ENCODE data around the gene THOC7.

Gene THOC7

DNA sequence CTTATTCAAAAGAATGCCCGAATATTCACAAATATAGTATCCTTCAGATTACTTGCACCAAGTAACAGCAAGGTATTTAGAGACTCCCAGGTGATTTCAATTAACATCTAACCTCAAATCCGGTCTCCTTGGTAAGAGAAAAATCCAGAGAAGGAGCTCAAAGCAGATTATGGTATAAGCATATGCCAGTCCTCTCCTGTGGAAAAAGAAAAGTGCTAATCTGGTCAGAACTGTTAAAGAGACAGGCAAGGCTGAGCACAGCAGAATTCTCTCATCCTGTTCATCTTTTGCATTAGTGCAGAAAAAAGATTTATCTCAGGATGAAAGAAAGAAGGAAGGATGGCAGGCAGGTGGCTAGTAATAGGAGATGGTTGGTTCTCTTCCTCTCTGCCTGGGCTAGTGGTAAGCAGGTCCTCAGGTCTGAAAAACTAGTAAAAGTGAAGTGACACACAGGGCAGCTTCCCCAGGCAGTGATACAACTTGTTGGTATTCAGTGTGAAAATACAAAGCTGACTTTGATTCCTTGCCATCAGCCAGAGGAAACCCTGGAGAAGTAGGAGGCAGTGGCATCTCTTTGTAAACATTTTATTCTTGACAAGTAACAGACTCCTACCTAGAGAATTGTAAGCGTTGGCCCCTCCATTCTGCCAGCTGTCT, 14.3 kb upstream of the THOC7 start:
- no peak for DNase-seq

DNA sequence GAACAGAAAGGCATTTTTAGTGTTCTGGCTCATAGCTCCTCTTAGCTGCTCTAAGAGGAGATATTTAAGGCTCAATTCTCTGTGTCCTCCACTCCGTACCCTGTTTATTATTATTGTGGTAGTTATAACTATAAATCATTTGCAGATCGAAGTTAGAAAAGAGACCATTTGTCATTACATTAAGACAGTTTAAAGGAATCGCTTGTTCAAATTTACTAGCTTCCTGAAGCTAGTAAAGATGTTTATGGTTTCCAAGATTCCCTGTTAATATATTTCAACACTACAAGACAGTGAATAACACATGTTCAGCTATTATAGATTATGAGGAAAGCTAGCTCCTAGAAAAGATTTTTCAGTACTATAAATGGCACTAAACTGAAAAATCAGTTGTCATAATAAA, 12.7 kb upstream of the THOC7 start:
- DNase-seq: no peak

- DNase-seq: no peak
Observed at GRCh38 chr3:63875510-63875909, 11.9 kb upstream of the THOC7 start.

GRCh38 chr3:63874769-63875168, 11.2 kb upstream of the THOC7 start:
- DNase-seq: no peak

GRCh38 chr3:63872135-63872924, 8.7 kb upstream of the THOC7 start:
- DNase-seq: no peak

DNA sequence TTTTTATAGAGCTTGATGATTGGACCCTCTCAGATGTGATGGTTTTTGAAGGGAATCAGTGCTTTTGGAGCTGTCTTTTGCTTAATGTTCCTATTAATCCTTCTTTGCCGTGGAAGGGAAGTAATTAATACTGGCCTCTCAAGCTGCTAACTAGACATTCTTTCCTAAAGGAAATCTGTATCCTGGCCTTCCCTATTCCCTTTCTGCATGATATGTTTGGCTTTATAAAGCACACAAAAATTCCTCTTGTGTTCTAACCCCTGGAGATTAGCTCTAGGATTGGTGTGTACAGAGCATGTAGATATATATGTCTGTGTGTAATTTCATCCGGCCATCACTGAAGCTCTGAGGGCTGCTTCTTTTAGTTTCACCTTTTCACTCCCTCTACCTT, 7.0 kb upstream of the THOC7 start:
- DNase-seq: no peak

DNA sequence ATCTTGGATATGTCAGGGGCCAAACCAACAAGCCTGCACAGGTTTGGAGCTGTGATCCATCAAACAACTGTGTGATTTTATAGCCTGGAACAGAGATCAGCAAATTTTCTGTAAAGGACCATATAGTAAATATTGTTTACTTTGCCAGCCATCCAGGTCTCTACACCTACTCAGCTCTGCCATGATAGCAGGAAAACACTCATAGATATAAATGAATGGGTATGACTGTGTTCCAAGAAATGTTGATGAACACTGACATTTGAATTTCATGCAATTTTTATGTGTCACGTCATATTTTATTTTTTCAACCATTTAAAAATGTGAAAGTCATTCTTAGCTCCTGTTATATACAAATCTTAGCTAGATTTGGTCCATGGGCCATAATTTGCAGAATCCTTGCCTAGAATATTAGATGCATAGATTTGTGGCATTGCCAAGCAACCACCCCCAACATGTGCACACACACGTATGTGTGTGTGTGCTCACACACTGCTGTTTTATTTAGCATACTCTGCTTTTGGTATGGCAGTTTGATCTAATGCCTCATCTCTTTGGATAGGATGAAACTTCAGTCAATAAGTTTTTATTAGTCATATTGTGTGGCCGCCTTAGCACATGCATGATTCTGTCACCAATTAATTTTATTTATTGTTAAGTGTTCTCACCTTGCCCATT, 6.5 kb upstream of the THOC7 start:
- no peak for DNase-seq

DNA sequence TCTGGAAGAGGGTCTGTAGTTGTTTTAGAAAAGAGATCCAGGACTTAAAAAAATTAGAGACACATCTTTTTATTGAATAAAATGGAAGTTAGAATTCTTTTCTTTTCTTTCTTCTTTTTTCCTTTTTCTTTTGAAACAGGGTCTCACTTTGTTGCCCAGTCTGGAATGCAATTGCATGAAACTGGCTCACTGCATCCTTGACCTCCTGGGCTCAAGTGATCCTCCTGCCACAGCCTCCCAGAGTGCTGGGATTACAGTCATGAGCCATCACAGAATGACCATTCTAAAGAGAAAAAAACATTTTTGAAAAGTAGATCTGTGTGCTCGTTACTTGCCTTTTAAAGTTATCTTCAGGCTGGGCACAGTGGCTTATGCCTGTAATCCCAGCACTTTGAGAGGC, 3.6 kb upstream of the THOC7 start:
- DNase-seq: no peak

GRCh38 chr3:63864965-63865327, 1.3 kb upstream of the THOC7 start:
- DNase-seq: no peak

DNA sequence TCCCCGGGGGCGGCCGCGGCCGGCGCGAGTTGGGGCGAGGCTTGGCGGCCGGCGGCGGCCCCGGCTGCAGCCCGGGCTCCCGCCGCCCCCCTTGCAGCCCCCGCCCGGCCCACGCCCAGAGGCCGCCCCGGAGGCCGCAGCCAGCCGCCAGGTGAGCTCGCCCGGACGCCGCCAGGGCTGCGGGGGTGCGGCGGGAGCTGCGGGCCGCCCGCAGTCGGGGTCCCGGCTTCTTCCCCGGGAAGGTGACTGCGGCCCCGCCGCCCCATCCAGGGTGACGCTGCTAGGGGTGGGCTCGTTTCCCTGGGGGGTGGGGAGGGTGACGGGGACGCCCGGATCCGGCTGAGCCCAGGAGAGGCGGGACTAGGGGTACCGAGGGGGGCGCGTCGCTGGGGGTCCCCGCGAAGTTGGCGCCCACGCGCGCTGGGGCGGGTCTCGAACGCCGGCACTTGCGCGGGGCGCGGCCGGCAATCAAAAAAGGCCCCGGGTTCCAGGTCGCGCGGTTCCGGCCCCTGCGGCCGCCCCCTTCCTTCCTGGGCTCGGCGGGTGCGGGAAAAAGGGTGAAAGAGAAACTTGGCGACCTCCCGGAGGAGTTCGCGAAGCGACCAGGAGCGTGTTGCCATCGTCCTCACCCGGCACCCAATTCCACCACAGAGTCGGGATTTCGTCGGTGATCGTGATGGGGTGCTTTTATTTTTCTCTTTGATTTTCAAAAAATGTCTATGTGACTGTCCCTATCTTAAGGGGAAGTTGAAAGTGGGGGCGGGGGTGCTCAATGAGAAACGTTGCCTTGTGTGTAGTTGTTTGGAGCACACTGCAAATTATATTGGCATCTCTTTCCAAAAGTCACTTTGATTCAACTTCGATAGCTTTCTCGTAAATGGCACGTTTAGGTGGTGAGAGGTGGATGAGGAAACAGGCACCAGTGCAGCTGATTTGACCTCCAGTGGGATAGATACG, 681 bp upstream of the THOC7 start:
- peak; percentile 44 for DNase-seq

DNA sequence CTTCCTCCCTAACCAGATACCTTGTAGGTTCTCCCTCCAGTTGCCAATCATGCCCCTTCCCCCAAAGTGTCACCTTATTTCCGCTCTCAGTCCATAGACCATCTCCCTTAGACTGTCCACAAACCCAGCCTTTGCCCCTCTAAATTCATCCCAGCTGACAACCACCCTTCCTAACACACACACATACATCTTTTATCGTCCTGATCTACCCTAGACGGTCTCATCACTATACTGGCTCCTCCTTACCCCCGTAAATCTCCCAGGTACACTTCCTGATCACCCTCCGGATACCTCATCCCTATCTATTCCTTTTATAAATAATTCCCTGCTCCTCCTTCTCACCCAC, 828 bp downstream of the THOC7 start:
- DNase-seq: no peak

DNA sequence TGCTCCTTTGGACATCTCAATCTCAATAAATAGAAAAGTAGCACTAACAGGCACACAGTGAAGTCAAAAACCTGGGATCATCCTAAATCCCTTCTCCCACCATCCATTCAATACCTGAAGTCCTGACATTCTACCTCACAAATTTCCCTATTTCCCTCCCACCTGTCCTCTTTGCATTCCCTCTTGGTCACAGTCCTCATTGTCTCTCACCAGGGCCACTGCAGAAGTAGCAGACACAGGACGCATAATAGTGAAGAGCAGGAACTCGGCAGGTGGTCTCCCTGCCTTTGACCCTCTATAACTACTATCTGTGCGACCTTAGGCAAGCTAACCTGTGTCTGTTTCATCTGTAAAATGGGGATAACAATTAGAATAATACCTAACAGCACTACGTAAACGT, 2.3 kb downstream of the THOC7 start:
- DNase-seq: no peak

GRCh38 chr3:63860776-63861175, 2.8 kb downstream of the THOC7 start:
- DNase-seq: no peak

DNA sequence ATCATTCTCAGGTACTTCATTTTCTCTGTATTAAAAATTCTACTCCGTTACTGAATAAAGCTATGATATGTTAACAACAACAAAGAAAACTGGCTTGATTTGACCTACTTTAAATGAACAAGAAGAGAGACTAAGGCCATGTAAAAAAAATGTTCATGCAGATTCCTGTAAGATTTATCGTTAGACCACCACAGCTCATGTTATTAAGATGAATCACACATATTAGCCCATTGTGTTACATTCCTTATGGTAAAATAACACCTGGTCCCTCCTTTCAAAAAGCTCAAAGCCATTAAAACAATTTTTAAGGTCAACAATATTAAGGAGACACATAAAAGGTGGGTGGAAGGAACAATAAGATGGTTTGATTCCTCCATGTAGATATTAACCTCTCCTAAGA, 6.3 kb downstream of the THOC7 start:
- no peak for DNase-seq

- DNase-seq: no peak
Observed at GRCh38 chr3:63855333-63855940, 8.2 kb downstream of the THOC7 start.

GRCh38 chr3:63853106-63853505, 10.5 kb downstream of the THOC7 start:
- no peak for DNase-seq

- DNase-seq: no peak
Observed at GRCh38 chr3:63851287-63851686, 12.3 kb downstream of the THOC7 start.

DNA sequence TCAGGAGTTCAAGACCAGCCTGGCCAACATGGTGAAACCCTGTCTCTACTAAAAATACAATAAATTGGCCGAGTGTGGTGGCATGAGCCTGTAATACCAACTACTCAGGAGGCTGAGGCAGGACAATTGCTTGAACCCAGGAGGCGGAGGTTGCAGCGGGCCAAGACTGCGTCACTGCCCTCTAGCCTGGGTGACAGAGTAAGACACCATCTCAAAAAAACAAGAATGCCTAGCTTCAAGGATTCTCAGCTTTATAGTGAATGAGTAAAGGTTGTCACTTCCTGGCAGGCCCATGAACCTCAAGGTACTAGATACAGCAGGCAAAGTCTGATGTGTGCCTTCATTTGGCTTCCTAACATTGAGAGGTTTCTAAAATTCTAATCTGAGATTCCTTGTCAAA, 14.4 kb downstream of the THOC7 start:
- DNase-seq: no peak

- no peak for DNase-seq
Observed at GRCh38 chr3:63847718-63848450, 15.7 kb downstream of the THOC7 start.

DNA sequence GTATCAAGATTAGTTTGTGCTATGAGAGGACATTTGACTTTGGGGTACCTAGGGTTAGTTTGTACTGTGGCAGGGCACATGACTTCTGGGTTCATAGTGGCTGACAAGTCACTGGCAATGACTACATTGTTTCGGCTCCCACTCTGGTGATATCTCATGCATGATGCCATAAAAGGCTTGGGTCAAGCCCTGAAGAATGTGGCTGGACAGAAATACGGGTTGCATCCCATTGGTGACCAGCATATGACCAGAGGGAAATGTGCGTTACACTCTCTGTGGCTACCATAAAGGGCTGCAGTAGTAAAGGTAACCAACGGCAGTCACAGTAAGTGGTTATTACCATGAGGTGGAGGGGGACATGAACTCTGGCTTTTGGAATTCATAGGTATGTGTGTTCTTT, 18.4 kb downstream of the THOC7 start:
- no peak for DNase-seq

DNA sequence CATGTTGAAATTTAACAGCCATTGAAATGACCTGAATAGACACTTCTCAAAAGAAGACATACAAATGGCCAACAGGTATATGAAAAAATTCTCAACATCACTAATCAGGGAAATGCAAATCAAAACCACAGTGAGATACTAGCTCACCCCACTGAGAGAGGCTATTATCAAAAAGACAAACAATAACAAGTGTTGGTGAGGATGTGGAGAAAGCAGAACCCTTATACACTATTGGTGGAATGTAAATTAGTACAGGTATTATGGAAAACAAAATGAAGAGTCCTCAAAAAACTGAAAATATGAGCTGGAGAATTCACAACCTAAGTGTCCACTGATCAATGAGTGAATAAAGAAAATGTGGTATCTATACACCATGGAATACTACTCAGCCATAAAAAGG, 21.5 kb downstream of the THOC7 start:
- no peak for DNase-seq

DNA sequence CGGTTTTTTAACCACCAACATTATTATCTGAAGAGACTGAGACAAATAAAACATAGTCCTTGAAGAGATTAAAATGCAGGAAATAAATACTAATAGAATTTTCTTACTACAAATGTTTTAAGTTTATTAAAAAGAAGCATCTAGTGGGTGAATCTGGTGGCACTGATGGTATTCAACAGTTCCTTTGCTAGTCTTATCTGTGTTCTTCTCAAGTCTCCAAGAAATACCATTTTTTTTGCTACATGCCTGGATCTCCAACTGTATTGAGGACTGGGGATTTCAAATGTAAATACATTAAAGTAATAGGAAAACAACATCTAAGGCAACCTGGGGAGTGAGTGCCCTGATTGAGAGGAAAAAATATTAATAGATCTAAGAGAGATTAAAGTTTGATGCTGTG, 21.9 kb downstream of the THOC7 start:
- DNase-seq: no peak

Data from CD4-positive, alpha-beta T cell treated with Interleukin-12 subunit alpha and Interleukin-12 subunit beta, for 1 hour (primary cell).